ENCODE measurements around the gene RHBDD3.

RHBDD3 gene

DNA sequence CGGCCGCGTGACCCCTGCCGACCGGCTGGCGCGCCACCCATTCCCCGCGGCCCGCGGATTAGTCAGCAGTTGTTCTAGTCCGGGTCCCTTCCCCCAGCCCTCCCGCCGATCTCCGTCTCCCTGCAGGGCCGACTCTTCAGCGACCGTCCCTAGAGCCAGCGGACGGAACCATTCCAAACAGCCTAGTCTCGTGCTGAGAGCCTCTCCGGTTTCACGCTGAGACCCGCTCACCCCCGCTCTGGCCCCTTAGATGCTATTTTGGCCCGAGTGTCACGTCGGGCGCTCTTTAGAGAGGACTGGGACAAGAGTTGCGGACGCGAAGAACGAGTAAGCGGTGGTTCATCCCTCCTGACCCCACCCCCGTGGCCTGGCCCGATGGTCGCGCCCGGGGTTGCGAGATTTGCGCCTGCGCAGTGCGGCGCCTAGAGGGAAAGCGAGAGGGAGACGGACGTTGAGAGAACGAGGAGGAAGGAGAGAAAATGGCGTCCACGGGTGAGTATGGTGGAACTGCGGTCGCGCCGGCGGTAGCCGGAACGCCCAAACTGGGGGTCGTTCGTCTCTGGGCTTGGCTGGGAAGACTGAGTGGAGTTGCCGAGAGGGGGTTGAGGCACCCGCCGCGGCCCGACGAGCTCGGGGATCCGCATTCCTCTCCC lies at the start of gene RHBDD3, which contains the start of gene EWSR1:
Gene RHBDD3, minus strand, starts transcription at position 124 of the 653 bp plus-strand sequence. CDS start 2,355 bp downstream, outside the sequence.
Gene EWSR1, plus strand, starts transcription at position 411 of the 653 bp plus-strand sequence. Its CDS starts 69 bp downstream, at position 480.
- peak; percentile 94 to 99 (median 96) for DNase-seq

- DNase-seq, result no peak
Measured at GRCh38 chr22:29316141-29316828, 48.5 kb upstream of the RHBDD3 start.

DNA sequence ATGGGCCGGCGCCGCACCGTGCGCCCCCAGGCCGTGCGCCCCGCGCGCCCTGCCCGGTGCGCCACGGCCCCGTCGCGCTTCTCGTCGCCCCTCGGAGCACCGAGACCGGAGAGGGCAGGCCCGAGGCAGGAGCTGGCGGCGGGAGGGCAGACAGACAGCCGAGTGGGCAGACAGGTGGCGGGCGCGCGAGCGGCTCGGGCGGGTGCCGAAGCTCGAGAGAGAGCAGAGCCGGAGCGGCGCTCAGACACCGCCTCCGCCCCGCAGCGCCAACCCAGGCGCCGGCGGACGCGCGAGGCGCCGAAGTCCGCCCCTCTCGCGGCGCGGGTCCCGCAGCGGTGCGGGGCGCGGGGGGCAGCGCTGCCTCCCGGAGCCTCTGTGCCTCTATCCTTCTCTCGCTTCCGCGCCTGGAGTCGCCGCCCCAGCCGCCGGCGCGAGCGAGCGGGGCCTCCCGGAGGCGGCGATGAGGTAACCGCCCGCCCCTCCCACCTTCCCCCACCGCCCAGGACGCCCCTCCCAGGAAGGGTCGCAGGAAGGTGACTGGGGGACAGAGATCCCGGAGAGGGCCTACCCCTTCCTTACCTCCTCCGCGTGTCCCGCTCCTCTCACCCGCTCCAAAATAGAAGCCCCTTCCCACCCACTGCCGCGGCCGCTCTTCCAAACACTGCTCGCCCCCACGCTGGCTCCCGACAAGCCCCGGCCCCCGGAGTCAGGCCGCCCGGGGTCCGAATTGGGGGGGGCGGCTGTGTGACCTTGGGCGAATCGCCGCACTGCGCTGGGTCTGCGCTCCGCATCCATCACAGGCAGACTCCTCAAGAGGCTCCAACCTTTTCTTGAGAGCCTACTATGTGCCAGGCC lies 47.7 kb upstream of the RHBDD3 start, which contains the start of gene RASL10A:
Gene RASL10A, minus strand, starts transcription at position 412 of the 855 bp plus-strand sequence. CDS start 451 bp downstream, outside the sequence.
- no peak for DNase-seq

DNA sequence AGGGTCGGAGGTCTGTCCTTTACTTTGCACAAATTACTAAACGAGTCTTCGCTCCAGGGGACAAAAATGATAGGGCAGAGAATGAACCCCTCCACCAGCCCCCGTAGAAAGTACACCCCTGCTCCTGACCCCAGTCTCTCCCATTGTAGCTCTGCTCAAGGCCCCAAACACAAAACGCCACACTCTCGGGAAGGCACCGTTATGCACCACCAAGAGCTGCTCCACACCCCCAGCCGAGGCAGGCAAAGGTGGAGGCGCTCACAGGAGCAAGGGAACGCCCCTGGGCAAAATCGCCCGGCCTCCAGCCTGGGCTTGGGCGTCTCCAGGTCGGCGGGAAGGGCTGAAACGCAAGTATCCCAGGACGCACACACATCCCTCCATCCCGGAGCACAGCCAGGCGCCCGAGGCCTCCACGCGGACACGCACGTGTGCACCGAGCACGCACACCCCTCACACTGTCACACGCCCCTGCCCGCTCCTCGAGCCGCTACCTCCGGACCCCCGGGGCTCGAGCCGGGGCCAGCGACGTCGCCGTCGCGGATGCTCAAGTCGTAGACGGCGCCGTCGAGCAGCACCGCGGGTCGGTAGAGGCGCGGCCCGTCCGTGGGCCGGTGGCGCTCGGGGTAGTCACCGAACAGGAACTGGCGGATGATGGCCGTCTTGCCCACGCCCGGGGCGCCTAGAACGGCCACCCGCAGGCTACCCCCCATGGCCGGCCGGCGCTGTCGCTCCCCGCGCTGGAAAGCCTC lies 46.9 kb upstream of the RHBDD3 start:
- DNase-seq, result no peak

DNA sequence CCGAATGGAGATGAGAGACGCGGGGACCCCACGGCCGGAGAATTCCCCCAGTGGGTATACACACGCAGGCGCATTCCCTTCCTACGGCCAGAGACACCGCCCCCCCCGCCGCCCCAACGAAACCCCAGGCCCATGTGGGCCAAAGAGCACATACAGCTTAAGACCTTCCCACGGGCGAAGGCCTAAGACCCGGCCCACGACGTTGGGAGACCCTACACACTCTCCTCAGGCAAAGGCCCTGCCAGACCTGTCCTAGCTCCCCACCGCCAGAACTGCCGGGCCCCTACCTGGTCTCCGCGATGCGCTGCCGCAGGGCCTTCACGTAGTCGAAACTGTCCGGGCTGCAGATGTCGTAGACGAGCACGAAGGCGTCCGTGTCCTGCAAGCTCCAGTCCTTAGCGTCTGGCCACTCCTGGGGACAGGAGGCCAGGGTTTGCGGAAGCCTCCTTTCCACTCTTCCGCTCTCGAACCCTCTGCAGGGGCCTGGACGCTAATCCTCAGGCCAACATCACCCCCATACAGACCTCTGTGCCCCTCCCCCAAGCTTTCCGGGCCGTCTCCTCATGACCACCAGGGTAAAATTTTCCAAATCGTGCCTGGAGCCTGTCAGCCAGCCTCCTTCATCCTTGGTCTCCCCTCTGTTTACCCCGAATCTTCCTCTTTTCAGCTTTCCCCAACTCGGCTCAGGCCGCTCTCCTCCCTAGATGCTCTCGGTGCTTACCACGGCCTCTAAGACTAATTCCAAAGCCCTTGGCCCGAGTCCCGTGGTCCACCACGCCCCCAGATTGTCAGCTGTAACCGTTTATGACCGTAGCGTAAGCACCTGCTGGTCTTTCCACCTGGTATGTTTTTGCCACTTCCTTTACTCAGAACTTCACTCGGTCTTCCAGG lies 46.0 kb upstream of the RHBDD3 start:
- no peak for DNase-seq

GRCh38 chr22:29313126-29313575 lies 45.4 kb upstream of the RHBDD3 start:
- no peak for DNase-seq

GRCh38 chr22:29312218-29313125 lies 44.7 kb upstream of the RHBDD3 start:
- no peak for DNase-seq

GRCh38 chr22:29311464-29312217 lies 43.9 kb upstream of the RHBDD3 start:
- DNase-seq, result no peak

DNA sequence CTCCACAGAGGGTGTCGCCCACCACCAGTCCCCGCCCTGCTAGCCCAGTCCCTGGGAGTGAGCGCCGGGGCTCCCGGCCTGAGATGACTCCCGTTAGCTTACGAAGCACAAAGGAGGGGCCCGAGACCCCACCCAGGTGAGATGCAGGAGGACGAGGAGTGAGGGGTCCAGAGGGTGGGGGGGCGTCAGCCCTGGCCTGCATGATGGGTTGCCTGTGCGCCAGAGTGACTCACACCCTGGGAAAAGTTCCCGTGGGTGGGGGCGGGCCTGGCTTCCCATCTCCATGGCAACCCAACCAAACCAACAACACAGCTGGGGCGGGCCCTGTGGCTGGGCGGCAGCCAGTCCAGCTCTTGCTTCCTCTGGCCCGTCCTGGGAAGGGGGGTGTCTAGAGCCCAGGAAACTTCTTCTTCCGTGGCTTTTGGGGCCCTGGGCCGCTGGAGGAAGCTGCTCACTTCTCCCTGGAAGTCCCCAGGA lies 43.1 kb upstream of the RHBDD3 start:
- DNase-seq, result no peak

DNA sequence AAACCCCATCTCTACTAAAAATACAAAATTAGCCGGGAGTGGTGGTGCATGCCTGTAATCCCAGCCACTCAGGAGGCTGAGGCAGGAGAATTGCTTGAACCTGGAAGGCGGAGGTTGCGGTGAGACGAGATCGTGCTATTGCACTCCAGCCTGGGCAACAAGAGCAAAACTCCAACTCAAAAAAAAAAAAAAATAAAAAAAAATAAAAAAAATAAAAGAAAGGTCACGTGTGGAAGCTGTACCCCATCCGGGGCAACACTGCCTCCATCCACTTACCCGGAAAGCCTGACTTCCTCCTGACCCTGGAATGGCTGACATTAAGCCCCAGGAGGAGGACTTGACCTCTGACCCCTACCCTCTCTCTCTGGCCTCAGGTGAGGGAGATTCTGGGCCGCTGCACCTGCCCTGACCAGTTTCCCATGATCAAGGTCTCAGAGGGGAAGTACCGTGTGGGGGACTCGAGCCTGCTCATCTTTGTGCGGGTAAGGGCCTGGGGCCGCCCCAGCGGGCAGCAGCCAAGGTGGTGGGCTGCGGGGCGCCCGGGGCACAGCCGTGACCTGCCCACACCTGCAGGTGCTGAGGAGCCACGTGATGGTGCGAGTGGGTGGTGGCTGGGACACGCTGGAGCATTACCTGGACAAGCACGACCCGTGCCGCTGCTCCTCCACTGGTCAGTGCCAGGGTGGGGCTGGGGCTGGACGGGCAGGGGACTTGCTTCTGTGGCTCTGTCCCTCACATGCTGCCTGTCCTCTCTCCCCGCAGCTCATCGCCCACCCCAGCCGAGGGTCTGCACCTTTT lies 42.5 kb upstream of the RHBDD3 start:
- no peak for DNase-seq

DNA sequence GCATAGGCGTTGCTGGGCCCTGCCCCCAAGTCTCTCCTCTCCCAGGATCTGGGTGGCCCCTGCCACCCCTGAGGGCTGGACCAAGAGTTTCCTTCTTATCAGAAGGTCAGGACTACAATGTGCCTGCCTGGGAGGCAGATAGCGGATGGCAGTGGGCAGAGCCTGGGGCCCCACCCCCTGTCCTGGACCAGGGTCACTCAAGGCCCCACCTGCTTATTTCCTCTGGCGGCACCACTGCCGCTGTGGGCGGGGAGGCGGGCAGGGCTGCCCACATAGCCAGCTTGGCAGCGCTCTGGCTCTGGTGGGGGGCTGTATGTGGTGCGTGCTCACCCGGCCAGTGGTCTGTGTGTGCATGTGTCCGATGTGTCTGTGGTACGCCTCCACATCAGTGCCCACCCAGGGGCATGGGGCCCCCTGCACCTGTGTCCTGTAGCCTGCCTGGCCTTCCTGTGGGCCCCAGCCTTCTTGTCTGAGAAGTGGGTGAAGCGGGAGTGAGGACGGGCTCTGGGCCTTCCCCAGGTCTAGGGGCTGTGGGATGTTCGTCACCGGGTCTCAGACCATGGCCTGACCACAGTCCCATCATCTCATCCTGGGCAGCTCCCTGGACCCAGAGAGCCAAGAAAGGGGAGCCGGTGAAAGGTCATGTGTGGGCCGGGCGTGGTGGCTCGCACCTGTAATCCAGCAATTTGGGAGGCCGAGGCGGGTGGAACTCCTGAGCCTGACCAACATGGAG lies 41.7 kb upstream of the RHBDD3 start:
- no peak for DNase-seq

DNA sequence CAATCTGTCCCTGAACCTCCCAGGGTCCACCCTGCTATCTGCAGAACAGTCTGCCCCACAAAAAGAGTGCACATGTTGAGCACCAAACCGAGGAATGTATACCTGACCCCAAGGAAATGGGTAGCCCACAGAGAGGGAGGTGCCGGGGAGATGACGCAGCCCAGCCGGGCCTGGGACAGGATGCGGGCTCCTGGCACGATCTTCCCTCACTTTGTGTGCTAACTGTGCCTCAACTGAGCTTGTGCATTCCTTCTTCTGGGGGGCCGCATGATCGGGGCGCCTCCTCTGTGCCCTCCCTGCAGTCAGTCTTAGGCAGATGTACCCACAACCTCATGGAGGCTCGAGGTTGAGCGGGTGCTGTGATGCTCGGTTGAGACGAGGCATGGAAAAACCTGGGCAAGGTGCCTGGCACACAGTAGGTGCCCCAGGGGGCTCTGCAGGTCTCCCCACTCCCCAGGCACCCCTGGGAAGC lies 41.0 kb upstream of the RHBDD3 start:
- DNase-seq, result no peak

DNA sequence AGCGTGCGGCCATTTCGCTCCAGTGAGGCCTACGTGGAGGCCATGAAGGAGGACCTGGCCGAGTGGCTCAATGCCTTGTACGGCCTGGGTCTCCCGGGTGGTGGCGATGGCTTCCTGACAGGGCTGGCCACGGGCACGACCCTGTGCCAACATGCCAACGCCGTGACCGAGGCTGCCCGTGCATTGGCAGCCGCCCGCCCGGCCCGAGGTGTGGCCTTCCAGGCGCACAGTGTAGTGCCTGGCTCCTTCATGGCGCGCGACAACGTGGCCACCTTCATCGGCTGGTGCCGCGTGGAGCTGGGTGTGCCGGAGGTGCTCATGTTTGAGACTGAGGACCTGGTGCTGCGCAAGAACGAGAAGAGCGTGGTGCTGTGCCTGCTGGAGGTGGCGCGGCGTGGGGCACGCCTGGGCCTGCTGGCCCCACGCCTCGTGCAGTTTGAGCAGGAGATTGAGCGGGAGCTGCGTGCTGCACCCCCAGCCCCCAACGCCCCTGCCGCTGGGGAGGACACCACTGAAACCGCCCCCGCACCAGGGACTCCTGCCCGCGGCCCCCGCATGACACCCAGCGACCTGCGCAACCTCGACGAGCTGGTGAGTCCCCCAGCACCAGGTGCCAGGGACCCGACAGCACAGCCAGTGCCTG lies 40.5 kb upstream of the RHBDD3 start:
- no peak for DNase-seq

DNA sequence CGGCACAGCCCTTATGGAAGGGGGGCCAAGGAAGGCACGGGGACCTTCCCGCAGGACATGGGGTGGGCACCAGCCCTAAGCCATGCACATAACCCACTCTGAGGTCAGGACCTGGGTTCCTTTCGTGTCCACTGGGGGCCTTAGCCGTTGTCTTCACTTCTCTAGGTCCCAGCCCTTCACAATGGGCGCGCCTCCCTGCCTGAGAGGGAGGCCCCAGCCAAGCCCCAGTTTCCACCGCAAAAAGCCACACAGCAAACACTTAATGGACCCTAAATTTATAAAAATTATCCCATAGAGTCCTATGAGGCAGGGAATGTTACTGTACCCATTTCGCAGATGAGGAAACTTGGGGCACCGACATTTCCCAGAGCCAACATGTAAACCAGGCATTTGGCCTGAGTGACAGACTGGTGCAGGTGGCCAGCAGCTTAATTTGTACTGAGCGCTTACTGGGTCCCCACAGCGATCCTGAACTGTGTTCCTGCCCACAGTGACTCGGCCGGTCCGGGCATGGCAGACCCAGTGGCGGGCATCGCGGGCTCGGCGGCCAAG lies 39.9 kb upstream of the RHBDD3 start:
- DNase-seq, result no peak

GRCh38 chr22:29306835-29307595 lies 39.2 kb upstream of the RHBDD3 start:
- DNase-seq, result no peak

Data from activated naive CD4-positive, alpha-beta T cell (primary cell).